ENCODE data around the gene MACROD2.
"Not testable (repeated sequence)": the region's sequence is repeated elsewhere in the genome, so short reads cannot be mapped to it uniquely, and the experiment has no call there.

MACROD2 gene

DNA sequence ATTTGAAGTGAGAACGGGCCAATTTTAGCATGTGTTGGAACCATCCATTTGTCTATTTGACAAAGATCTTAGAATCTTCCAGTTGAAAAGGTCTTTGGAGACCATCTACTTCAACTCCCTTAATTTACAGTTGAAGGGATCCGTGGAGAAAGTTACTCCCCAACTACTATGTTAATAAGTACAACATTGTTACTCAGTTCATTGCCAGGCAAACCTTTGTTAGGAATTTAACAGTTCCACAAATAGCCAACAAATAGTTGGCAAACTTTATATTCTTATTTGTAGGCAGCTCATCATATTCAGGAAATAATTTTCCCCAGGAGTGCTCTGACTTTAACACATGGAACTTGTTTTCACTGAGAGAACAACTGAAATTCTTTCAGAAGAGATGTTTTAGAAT is 423.1 kb downstream of the MACROD2 start:
- no peak for DNase-seq

DNA sequence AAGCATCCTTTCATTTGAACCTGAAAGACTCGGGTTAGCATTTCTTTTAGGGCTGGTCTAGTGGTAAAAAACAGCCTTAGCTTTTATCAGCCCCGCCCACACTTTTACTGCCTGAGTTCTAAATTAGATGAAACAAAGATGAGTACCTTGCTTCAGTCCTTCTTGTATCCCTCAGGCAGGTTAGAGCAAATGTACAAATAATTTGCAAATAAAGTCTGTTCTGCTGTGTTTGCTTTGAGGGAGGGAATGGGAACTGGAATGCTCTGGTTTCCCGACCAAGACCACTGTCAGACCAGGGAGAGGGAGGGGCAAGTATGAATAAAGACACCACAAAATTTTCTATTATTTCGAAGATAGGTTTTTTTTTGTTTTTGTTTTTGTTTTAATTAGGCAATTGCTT is 427.6 kb downstream of the MACROD2 start:
- DNase-seq, result no peak

DNA sequence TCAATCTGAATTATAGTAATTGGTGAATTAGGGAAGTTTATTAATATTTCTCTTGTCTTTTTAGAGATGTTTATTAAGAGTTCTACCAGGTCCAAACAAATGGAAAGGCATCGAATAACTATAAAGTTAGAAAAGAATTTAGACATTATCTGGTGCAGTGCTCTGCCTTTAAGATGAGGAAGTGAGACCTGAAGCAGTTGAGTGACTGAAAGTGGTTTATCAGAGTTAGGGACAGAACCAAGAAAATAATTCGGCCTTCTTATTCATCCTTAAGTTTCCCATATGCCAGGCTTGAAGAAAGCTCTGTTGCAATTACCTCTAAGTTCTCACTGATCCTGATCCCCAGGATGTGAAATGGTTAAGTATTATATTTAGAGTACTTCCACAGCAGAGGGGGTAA is 436.3 kb downstream of the MACROD2 start:
- DNase-seq, result no peak

DNA sequence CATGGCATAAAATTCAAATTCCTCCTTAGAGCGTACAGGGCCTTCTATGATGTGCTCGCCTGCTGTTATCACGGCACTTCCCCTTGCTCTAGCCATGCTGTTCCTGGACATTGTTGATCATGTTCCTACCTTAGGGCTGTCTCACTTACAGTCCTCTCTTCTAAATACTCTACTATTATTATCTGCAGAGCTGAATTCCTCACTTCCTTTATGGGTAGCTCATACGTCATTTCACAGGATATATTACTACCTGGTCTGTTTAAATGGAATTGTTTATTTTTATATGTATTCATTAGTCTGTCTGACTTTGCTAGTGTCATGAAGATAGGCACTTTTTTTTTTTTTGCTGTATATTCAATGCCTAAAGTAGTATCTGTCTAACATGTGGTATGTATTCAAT is 436.8 kb downstream of the MACROD2 start:
- DNase-seq, result no peak

DNA sequence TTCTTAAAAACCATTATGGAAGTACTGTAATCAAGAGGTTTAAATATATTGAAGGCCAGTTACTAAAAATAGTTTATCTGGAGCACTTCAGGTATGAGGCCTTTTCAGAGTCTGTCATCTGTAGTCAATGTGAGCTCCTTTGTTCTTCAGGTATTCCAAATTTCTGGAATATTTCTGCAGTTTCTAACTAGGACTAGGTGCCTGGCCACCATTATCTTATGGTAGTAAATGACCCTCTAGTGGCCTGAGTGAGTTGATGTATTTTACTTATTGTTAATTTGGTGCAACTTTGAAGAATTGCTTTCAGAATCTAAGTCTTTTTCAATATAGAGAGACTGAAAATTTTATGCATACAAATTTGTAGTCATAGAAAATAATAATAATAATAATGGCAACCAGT is 437.3 kb downstream of the MACROD2 start:
- DNase-seq, result no peak

DNA sequence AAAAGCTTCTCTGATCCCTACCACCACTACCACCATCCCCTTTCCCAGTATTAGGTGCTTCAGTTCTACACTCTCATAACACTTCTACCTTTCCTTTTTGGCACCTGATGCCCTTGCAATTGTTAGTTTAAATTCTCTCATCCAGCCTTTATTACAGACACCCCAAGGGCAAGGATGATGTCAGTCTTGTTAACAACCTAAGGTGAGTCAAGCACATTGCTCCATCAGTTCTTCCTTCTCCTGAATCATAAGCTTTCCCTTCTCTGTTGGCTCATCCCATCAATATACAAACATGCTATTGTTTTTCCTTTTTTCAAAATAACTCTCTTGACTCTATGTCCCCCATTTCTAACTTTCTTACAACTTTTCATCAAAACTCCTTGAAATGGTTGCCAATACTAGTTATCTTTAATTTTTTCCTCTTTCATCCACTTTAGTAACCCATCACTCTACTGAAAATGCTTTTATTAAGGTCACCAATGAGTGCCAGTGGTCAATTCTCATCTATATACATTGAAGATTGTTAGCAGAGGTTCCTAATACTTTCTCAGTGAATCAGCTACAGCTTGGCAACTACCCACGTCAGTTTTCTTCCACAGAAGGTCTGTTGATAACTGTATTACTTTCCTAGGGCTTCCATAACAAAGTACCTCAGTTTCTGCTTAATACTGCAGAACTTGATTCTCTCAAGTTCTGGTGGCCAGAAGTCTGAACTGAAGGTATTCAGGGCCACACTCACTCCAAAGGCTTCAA is 439.2 kb downstream of the MACROD2 start:
- no peak for DNase-seq

DNA sequence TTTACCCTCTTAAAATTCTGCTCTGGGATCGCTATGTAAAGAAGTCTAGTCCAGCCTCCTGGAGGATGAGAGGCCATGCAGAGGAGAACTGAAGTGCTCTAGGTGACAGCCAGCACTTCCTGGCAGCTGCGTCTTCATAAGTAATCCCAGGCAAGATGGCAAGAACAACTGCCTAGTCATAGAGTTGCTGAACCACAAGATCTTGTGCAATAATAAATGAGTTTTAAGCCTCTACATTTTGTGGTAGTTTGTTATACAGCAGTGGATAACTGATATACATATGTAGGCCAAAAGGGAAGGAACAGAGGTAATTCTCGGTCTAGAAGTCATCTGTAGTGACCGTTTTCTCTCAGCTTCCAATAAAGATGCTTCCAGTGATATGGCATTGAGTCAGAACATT is 445.9 kb downstream of the MACROD2 start:
- DNase-seq, result no peak

DNA sequence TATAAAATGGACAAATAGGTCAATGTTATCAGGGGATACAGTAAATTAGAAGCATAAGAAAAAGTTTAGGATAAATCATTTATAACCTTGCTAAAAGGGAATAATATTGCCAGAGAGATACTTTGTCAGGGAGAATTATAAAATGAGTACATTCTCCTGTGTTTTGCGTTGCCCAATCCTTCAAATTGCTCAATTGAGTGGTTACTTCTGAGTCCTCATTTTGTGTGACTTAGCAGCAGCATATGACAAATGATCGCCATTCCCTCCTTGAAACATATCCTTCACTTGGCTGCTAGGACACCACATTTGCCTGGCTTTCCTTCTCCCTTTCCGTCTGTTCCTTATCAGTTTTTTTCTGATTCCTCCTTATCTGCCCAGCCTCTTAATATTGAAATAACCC is 448.8 kb downstream of the MACROD2 start:
- no peak for DNase-seq

DNA sequence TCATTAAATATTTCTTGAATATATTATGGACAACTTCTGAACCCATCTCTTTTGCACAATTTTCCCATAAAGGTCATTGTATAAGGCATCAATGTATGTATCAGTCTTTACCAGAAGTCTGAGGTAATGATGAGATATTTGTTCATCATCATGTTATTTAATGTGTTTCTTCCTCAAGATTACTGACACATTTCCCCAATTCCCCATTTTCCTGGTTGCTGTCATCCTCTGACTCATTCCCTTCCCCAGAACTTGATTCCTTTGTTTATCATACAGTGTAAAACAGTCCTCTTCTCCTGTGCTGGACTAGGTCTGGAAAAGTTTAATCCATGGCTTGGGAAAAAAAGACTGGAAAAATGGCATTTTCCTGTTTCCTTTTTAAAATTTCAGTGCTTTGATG is 450.0 kb downstream of the MACROD2 start:
- DNase-seq, result no peak

DNA sequence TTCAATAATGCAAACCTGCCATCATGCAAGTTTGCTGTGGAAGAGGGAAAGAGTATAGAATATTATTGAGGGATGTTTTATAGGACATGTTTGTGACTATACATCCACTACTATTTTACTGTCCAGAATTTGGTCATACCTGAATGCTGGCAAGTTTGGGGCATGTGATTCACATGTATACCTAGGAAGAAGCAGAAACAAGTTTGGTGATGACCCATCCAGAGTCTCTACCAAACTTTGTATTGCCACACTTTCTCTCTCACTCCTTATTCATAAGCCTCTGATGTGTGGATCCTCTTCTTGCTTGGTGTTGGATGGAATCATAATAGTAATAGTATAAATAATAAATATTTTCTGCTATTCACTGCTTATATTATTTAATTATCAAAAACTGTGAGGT is 450.6 kb downstream of the MACROD2 start:
- no peak for DNase-seq

DNA sequence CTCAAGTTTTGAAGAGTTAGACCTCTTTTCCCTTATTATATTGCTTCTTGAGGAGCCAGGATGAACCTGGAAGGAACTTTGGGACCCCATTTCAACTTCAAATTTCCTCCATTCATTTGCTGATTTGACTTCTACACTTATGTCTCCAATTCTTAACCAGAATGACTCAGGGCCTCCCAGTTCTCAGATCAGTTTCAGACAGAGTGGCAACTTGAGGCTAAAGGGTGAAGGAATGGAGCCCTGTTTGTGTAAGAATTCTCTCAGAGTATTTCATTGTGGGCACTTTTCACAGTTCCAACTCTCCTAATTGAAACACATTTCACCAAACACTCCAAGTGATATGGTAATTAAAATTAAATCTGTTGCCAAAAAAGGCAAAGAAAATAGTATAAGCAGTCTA is 451.1 kb downstream of the MACROD2 start:
- DNase-seq, result no peak

DNA sequence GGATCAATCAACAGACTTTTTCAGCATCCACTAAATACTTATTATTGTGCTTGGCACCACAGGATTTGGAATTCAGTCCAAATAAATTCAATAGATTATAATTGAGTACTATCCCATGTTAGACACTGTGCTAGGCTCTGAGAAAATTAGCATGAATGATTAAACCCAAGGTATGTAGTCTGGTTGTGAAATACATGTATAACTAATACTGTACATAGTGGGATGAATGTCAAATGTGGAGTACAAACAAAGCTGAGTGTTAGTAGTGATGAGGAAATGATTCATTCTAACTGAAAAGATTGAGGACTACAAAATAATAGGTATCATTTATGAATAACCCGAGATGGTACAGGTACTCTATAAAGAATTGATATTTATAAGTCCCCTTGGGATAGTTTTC is 454.0 kb downstream of the MACROD2 start:
- DNase-seq, result no peak

DNA sequence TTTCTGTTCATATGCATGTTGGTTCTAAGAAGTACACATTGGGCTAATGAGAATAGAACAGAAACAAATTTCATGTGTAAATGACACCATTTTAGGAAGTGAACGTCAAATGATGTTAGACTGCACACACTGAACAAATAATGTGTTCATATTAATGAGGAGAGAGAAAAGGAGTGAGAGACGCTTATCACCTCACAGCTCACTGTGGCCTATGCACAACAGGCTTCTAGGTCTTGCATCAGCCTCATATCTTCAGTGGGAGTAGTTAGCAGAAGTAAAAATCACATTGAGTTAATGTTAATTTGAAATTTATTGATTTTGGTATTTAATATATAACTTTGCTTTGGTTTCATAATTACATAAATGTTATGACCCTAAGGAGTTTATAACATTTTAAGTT is 454.9 kb downstream of the MACROD2 start:
- DNase-seq, result no peak

DNA sequence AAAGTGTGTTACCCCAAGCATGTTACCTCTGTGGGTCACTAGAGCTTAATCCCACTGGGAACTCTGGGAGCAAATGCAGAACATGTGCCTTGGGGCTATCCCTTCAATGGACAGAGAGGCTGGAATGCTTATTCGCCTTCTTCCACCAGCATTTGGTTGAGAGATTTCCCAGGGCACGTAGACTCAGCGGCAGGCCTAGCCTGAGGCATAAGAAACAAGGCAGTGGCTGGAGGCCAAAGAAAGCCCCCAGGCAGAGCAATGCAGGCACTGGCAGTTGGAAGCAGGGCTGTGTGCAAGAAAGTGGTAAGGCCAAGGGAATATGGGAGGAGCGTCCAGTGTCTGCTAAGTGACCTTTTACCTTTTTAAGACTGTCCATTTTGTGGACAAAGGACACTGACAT is 456.1 kb downstream of the MACROD2 start:
- DNase-seq, result no peak

DNA sequence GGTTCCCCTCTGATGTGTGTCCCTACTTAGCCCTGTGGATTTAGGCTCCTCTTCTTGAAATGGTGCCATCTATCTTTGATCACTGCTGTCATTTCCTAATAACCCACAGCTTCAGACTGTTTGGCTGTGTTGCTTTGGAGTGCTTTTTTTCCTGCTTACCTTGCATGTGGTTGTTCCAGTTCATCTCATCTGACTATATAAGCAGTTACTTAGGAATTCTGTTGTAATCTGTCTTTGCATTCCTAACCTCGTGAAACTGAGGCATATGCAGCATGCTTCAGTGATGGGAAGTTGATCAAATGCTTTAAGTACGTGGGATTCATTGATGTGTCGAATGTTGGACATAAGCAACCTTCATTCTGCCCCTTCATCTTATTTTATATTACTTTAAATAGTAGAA is 457.9 kb downstream of the MACROD2 start:
- DNase-seq, result no peak

DNA sequence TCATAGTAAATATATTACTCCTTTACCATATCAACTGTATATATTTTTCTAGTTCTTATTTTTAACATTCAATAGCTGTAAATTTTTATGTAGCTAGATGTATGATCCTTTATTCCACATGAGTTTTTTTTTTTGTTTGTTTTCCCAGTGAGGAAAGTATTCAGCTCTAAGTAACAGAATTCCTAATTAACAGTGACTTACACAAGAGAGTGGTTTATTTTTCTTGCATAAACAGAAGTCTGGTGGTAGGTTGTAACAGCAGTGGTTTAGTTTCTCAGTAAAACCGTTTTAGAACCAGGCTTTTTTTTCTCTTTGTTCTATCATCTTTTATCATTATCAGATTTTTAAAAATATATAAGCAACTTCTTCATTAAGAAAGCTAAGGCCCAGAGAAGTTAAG is 459.0 kb downstream of the MACROD2 start:
- DNase-seq, result no peak

DNA sequence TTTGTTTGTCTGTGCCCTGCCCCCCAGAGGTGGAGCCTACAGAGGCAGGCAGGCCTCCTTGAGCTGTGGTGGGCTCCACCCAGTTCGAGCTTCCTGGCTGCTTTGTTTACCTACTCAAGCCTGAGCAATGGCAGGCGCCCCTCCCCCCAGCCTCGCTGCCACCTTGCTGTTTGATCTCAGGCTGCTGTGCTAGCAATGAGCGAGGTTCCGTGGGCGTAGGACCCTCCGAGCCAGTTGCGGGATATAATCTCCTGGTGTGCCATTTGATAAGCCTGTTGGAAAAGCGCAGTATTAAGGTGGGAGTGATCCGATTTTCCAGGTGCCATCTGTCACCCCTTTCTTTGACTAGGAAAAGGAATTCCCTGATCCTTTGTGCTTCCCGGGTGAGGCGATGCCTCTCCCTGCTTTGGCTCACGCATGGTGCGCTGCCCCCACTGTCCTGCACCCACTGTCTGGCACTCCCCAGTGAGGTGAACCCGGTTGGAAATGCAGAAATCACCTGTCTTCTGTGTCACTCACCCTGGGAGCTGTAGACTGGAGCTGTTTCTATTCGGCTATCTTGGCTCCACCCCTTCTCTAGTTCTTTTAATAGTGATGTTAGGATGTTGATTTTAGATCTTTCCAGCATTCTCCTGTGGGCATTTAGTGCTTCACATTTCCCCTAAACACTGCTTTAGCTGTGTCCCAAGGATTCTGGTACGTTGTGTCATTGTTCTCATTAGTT is 471.9 kb downstream of the MACROD2 start:
- DNase-seq, result not testable (repeated sequence)

DNA sequence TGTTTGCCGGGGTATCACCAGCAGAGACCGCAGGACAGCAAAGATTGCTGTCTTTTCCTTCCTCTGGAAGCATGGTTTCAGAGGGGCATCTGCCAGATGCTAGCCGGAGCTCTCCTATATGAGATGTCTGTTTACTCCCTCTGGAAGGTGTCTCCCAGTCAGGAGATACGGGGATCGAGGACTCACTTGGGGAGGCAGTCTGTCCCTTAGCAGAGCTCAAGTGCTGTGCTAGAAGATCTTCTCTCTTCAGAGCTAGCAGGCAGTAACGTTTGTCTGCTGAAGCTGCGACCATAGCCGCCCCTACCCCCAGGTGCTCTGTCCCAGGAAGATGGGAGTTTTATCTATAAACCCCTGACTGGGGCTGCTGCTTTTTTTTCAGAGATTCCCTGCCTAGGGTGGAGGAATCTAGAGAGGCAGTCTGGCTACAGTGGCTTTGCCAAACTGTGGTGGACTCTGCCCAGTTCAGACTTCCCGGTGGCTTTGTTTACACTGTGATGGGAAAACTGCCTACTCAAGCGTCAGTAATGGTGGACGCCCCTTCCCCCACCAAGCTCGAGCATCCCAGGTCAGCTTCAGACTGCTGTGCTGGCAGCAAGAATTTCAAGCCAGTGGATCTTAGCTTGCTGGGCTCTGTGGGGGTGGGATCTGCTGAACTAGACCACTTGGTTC is 475.0 kb downstream of the MACROD2 start:
- DNase-seq, result no peak

DNA sequence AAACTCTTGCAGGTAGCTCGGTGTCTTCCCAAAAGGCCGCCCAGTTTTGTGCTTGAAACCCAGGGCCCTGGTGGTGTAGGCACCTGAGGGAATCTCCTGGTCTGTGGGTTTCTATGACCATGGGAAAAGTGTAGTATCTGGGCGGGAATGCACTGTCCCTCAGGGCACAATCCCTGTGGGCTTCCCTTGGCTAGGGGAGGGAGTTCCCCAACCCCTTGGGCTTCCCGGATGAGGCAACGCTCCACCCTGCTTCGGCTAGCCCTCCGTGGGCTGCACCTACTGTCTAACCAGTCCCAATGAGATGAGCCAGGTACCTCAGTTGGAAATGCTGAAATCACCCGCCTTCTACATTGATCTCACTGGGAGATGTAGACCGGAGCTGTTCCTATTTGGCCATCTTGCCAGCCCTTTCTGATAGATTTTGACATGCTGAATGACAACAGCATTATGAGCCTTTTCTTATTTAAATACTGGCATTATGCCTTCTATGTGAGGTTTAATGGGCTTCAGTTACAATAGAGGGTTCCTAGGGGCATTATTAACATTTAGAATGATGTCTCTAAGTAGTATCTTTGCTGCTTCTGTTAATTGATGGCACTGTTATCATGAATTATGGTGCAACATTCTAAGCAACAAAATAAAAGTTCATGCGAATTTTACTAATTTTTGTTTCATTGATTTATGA is 475.8 kb downstream of the MACROD2 start:
- DNase-seq, result no peak

DNA sequence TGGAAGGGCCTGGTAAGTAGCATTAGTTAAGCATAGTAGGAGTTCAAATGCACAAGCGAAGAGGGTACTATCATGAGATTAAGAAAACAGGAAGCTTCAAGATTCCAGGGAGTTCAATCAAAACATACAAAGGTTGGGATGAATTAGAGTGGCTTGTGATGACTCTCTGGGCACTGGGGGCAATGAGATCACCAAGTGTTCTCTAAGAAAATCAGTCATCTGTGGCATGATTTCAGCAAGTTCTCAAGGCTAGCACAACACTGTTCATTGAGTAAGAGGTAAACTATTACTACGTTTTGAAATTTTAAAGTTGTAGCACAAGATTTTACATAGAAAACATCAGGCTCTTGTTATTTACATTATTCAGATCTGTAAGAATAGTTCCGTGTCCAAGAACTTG is 481.8 kb downstream of the MACROD2 start:
- DNase-seq, result no peak

DNA sequence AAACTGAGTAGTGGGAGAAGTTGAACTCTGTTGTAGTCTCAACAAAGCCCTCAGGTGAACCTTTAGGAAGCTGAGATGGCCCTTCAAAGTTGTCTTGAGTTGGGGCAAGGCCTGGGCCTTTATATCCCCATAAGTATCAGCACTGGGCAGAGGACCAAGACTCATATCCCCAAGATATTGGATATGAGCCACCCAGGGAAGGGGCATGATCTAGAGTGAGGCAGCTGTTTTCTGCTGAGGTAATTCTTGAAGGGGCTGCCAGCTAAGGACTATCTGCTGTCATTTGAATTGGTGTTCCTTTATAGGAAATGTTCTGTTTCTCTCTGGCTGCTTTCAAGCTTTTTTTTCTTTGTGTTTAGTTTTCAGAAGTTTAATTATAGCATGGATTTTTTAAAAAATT is 482.8 kb downstream of the MACROD2 start:
- no peak for DNase-seq

DNA sequence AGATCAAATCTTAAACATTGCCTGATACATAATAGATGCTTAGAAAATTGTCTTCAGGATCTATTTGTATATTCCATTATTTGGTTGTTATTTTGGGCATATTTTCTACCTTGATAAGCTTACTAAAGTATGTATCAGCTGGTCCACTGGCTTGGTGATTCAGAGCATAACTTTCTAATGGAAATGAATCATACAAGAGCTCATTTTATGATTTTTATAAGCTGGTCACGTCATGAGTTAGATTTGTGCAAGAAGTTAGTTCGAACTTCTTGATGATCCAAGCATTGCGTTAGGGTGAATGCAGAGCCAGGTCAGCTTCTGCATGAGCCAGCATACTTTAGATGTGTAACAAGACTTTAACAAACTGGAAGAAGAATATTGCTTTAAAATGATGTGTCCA is 486.5 kb downstream of the MACROD2 start:
- DNase-seq, result no peak

DNA sequence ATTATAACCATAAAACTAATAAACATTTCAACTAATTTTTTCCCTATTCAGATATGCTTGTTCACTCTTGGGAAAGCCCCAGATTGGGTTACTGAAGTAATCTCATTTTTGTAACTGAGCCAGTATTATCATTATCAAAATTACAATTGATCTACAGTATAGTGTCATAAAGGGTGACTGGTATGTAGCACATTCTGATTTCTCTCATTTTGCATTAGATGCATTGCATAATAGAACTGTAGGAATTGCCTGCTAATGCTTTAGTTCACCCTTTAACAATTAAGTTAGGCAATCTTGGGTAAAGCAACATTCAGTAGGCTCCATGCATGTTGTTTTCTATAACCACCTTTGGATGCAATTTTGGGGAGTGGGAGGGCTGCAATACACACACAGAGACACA is 492.9 kb downstream of the MACROD2 start:
- no peak for DNase-seq

Measured in NCI-H510A (cell line).